Urinary bladder (tissue), 4 donors: Measurements from ENCODE around the gene NUDT3. TPM values are rescaled to one million over a fixed set of nuclear protein-coding genes. Genes with fewer than 3 reads are reported as not detected.
"Not testable (repeated sequence)": the region's sequence is repeated elsewhere in the genome, so short reads cannot be mapped to it uniquely, and the experiment has no call there.

Experiments used
- DNase-seq: peaks from one replicate; pipeline ENCODE4 v3.0.0-alpha.2; 2015; ENCODE audit errors: extremely low spot score
- H3K27ac ChIP-seq: one replicate; pipeline ENCODE4 v1.5.1; 2013; ENCODE audit warnings: low read depth, mild to moderate bottlenecking, moderate library complexity
- H3K36me3 ChIP-seq: one replicate; pipeline ENCODE4 v1.6.1; 2013; ENCODE audit warnings: mild to moderate bottlenecking, moderate library complexity; ENCODE audit not compliant: insufficient read depth
- H3K4me1 ChIP-seq: one replicate; pipeline ENCODE4 v1.6.1; 2013; ENCODE audit warnings: mild to moderate bottlenecking, moderate library complexity; ENCODE audit not compliant: insufficient read depth
- H3K4me3 ChIP-seq: one replicate; pipeline ENCODE4 v1.5.1; 2013; ENCODE audit warnings: low read depth, low read length
- WGBS: extraction: QIAGEN DNeasy Blood & Tissue Kit; methylation state at CpG from one replicate; pipeline ENCODE4 v1.1.7; 2013; 5-methylcytosine and 5-hydroxymethylcytosine counted together
- polyA plus RNA-seq: library from polyadenylated mRNA; stranded (reverse); fragments of 200-250 nt; gene quantifications from one replicate; pipeline ENCODE4 v1.2.3, GENCODE V29; 2013
- total RNA-seq: library from RNA; depleted of rRNA; stranded (reverse); fragments of >200 nt; gene quantifications from one replicate; pipeline ENCODE4 v1.2.3, GENCODE V29; 2014
- donor health status: healthy with polysubstance abuse.
- donor health status: healthy.

The NUDT3 gene
- total and polyA plus RNA-seq, 2 donors, result 20.7 to 43.9 TPM

DNA sequence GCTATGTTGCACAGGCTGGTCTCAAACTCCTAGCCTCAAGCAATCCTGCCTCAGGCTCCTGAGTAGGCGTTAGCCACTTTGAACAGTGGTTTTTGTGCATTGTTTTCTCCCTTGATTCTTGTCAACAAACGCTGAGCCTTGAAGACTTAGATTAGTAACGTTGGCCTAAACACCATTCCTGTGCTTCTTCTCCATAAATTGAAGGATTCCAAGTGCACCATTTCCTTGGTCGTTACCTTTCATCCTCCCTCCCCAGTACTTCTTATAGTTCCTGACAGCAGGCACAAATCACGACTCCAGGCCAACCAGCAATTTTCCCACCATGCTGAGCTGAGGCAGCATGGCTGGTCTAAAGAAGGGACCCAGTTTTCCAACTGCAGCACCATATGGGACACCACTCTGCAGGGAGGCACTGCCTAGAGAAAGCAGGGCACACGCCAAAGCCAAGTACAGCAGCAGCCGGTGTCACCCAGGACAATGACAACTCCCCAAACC lies 24.5 kb upstream of the NUDT3 start:
- Histone ChIP-seq H3K27ac (no peak overlapping the region), H3K4me1 (no peaks in the 10 kb centered on the region), H3K4me3 (no peak overlapping the region), H3K36me3 (peaks cover 13% of the 10 kb centered on the region)
- WGBS, result 64% methylated on average over 7 of the region's 7 CpGs
- no peak for DNase-seq

DNA sequence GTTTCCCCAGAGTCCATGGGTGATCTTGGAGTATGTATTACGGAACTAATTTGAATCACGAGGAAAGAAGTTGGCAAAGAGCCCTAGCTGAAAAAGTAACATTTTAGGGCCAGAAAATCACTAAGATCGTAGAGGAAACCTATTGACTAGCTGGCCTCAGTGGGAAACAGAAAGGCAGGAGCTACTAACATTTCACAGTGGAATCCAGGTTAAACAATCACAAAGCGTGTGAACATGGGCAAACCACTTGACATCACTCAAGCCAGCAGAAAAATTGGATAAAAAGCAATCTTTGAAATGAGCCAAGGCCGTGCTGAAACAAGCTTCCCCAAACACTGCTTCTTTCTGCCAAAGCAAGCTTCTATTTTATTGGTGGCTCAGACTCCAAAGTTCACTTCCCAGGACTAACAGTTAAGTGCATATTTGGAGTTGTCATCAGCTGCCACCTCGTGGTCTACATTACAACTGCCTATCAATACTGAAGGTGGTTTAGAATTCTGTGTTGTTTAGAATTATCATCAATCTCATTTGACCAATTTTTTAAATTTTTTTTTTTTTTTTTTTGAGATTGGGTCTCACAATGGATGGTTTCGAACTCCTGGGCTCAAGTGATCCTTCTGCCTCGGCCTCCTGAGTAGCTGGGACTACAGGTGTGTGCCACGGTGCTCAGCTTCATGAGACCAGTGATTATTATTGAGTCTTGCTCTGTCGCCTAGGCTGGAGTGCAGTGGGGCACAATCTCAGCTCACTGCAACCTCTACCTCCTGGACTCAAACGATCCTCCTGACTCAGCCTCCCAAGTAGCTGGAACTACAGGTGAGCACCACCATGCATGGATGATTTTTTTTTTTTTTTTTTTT lies 22.8 kb upstream of the NUDT3 start:
- WGBS, result 57% methylated on average over 11 of the region's 11 CpGs
- peaks cover 10% of the 10 kb centered on the region for H3K36me3 ChIP-seq
- H3K27ac ChIP-seq, result no peak overlapping the region
- no peaks in the 10 kb centered on the region for H3K4me1 ChIP-seq
- DNase-seq, result no peak
- no peak overlapping the region for H3K4me3 ChIP-seq

DNA sequence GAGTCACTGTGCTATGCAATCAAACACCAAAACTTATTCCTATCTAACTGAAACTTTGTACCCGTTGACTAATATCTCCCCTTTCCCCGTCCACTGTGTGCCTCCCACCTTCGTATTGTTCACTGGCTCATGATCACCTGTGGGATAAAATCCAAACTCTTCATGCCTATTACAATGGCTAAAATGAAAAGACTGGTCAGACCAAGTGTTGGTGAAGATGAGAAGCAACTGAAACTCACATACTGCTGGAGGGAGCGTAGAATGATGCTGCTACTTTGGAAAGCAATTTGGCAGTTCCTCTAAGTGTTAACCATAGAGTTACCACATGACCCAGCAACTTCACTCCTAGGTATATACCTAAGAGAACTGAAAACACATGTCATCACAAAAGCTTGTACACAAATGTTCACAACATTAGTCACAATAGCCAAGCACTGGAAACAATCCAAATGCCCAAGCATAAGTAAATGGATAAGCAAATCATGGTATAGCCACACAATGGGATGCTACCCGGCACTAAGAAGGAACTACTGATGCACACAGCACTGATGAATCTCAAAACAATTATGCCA lies 20.3 kb upstream of the NUDT3 start:
- DNase-seq, result no peak
- H3K36me3 ChIP-seq, result peaks cover 5% of the 10 kb centered on the region
- H3K4me1 ChIP-seq, result no peaks in the 10 kb centered on the region
- no peak overlapping the region for H3K4me3 ChIP-seq
- no peak overlapping the region for H3K27ac ChIP-seq
- WGBS, result 91% methylated on average over 5 of the region's 5 CpGs

DNA sequence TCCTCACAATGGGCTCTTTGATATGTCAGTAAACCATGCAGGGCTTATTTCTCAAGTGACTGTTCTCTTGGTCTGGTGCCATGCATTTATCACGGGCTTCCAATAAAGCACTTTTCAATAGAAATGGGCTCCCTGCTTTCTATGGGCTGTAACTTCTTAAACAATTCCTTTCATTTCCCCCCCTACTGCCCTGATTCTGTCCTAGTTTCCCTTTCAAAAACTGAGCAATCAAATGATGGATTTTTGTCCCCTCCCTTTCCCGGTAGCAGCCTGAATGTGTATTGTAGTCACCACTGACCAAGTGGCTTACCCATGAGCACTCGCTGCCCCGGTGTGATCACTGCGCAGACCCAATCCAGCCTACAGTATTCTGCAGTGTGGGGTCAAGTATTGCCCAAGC lies 19.5 kb upstream of the NUDT3 start:
- WGBS, result 87% methylated on average over 5 of the region's 5 CpGs
- peaks cover 3% of the 10 kb centered on the region for H3K36me3 ChIP-seq
- H3K27ac ChIP-seq, result no peak overlapping the region

DNA sequence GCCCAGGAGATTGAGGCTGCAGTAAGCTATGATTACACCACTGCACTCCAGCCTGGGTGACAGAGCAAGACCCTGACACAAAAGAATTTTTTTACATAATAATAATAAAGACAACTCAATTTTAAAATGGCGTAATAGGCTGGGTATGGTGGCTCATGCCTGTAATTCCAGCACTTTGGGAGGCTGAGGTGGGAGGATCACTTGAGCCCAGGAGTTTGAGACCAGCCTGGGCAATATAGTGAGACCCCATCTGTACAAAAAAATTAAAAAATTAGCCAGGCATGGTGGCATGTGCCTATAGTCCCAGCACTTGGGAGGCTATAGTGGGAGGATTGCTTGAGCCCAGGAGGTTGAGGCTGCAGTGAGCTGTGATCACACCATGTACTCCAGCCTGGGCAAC lies 15.4 kb upstream of the NUDT3 start:
- H3K36me3 ChIP-seq, H3K27ac ChIP-seq, DNase-seq, H3K4me3 ChIP-seq, H3K4me1 ChIP-seq: not testable (repeated sequence)
- 96% methylated on average over 1 of the region's 1 CpG for WGBS

More for the DNA sequence above, 19.5 kb upstream of the NUDT3 start:
- Histone ChIP-seq H3K4me3 (no peak overlapping the region), H3K4me1 (no peaks in the 10 kb centered on the region)
- no peak for DNase-seq

DNA sequence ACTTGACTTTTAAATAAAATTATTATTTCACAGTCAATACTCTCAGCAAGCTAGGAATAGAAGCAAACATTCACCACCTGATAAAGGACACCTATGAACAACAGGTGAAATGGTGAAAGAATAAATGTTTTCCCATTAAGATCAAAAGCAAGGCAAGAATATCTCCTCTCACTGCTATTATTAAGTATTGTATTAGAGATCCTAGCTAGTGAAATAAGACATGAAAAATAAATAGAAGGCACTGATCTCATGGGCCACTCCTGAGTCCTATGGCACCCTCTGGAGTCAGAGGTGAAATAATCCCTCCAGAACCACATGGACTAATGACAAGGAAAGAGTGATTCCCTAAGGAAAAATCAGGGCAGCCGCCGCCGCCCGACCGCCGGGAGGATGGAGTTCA lies 4.0 kb upstream of the NUDT3 start:
- no peak overlapping the region for H3K4me3 ChIP-seq
- whole genome bisulfite sequencing, result 98% methylated on average over 6 of the region's 6 CpGs
- DNase-seq, result no peak
- H3K4me1 ChIP-seq, result no peaks in the 10 kb centered on the region
- H3K27ac ChIP-seq, result no peak overlapping the region
- no peaks in the 10 kb centered on the region for H3K36me3 ChIP-seq

DNA sequence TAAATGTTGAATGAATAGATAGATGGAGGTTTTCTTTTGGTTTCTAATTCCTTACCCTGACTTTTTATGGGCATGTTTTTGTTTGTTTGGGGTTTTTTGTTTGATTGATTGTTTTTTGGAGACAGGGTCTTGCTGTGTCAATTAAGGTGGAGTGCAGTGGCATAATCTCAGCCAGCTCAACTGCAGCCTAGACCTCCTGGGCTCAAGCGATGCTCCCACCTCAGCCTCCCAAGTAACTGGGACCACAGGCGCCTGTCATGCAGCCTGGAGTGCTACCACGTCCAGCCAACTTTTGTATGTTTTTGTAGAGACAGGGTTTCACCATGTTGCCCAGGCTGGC lies 1.5 kb upstream of the NUDT3 start:
- Histone ChIP-seq H3K36me3 (no peaks in the 10 kb centered on the region), H3K4me3 (no peak overlapping the region), H3K27ac (no peak overlapping the region), H3K4me1 (no peaks in the 10 kb centered on the region)
- WGBS, result 96% methylated on average over 3 of the region's 3 CpGs
- DNase-seq, result no peak

DNA sequence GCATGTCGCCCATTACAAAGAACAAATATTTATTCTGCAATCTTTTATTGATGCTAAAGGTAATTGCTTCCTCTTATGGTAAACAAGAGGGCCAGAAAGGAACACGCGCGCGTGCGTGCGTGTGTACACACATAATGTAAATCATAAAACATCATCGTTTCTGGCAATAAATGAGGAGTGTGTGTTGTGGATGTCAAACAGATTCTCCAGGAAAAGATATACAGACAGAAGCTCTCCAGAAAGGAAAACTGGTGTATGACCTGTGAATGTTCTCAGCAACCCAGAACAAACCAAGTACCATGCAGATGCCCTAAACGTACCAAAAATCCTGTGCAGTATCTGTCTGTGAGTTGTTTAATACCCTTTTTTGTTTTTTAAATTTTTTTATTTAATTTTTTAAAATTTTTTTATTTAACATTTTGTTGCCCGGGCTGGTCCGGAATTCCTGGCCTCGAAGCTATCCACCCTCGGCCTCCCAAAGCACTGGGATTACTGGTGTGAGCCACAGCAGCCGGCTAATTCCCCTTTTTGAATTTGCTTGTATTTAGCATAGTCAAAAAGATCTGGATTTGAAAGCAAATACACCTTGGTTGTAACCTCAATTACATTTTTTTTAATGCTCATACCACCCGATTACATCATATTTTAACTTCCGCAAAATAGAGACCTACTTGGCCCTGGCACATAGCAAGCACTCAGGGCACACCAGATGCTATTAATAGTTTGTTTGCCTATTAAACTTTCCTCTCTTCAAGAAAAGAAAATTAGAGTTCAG lies 909 bp upstream of the NUDT3 start:
- no peak for DNase-seq
- H3K27ac ChIP-seq, result no peak overlapping the region
- peak overlapping the region; percentile 89 for H3K4me3 ChIP-seq
- 46% methylated on average over 16 of the region's 16 CpGs for WGBS
- no peaks in the 10 kb centered on the region for H3K4me1 ChIP-seq
- H3K36me3 ChIP-seq, result no peaks in the 10 kb centered on the region

DNA sequence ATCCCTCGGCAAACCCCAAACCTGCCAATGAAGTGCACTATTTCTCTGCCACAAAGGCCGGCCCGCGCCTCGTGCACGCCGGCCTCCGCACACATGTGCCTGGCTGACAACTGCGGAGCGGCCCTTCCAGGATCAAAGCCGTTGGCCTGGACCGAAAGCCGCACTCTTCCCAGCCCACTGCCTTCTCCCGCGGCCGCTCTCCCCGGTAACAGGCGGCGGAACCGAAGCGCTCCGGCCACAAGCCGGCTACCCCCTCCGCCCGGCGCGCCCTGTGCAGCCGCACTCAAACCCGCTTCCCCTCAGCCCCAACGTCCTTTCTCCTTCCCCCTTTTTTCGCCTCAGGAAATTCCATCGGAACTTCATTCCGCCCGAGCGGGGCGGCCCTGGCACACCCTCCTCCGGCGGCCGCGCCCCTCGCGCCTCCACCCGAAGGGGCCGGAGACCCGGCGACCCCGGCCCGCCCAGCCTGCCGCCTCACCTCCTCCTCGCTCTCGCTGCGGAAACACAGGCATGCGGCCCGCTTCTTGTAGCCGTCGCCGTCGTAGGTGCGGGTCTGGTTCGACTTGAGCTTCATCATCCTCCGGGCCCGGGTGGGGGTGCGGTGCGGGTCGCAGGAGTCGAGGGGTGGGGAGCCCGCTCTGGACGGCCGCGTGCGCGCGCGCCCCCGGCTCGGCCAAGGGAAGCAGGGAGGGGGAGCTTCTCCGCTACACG lies 528 bp downstream of the NUDT3 start:
- DNase-seq, result no peak
- no peaks in the 10 kb centered on the region for H3K4me1 ChIP-seq
- under 1% methylated on average over 78 of the region's 78 CpGs for WGBS
- peak overlapping the region; percentile 89 for H3K4me3 ChIP-seq
- peak overlapping the region; percentile 97 for H3K27ac ChIP-seq
- no peaks in the 10 kb centered on the region for H3K36me3 ChIP-seq

DNA sequence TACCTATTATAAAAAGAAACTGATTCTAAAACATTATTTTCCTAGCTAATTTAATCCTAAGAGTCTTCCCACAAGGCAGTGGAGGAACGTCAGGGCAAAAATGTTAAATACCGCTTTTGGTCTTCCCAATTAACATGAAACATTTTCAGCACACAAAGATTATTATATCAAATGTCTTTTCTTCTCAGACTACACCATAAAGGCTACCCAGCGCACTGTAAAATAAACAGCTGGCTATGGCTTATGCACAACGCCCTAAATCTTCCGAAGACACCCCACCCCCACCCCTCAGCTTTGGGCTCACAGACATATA lies 1.0 kb downstream of the NUDT3 start:
- no peaks in the 10 kb centered on the region for H3K36me3 ChIP-seq
- H3K27ac ChIP-seq, result peak overlapping the region; percentile 69
- peak overlapping the region; percentile 89 for H3K4me3 ChIP-seq
- H3K4me1 ChIP-seq, result no peaks in the 10 kb centered on the region
- WGBS, result under 1% methylated on average over 5 of the region's 5 CpGs
- DNase-seq, result no peak

DNA sequence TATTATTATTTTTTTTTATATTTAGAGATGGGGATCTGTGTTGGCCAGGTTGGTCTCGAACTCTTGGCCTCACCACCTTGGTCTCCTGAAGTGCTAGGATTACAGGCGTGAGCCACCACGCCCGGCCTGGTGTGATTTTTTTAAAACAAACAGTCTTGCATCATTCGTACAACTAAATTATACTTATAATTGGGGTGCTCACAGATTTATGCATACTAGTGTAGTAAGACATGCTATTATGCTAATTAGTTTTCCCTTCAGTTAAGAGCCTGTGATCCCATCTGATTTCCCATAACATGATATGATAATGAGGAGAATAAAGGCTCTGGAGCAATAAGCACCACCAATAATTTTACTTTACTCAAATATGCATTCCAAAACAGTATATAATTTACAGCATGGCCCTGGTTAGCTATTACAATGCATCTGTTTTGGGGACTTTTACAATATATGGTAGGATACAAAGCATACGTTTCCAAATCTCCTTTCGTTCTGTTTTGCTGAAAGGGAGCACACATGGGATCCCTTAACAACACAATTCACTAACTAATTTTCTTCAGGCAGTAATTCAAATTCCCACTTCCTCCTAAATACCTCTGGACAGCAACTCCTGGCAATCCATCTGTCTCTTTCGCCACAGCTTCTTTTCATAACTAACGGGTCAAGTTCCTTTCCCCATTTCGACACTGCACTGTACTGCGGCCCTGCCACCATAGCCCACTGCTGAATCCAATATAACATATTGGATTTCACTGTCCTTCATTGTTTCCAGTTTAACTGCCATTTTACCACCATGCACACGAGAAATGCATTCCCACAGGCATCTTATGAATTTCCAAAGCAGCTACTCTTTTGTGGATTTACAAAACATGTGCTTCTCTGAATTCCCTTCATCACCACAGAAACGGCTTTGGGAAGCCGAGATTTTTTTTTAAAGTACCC lies 1.7 kb downstream of the NUDT3 start:
- Histone ChIP-seq H3K4me1 (no peaks in the 10 kb centered on the region), H3K36me3 (no peaks in the 10 kb centered on the region), H3K4me3 (peak overlapping the region; percentile 89), H3K27ac (peak overlapping the region; percentile 69)
- no peak for DNase-seq
- 29% methylated on average over 14 of the region's 14 CpGs for WGBS

DNA sequence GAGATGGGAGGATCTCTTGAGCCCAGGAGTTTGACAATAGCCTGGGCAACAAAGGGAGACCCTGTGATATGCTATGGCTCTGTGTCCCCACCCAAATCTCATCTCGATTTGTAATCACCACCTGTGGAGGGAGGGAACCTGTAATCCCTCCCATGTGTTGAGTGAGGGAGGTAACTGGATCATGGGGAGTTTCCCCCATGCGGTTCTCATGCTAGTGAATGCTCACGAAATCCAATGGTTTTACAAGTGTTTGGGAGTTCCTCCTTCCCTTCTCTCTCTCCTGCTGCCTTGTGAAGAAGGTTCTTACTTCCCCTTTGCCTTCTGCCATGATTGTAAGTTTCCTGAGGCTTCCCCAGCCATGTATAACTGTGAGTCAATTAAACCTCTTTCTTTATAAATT lies 3.4 kb downstream of the NUDT3 start:
- no peak for DNase-seq
- WGBS, result 90% methylated on average over 3 of the region's 3 CpGs

DNA sequence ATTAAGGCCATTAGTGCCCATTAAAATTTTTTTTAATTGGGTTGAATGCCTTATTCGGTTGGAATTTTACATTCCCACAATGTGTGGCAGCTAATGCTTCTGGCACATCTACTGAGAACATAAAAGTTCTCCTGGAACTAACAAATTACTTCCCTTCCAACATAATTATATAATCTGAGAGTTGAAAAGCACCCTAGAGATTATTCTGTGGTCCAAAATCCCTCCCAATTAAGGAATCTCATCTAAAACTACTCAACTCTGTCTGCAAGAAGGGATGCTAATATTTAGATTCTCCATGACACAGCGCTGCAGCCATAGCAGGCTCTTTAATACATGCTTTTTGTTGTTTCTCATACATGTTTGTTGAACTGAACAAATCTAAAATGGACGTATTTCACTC lies 4.0 kb downstream of the NUDT3 start:
- 68% methylated on average over 3 of the region's 3 CpGs for WGBS
- no peak for DNase-seq
- Histone ChIP-seq H3K4me3 (no peak overlapping the region), H3K36me3 (no peaks in the 10 kb centered on the region), H3K27ac (no peak overlapping the region), H3K4me1 (no peaks in the 10 kb centered on the region)

More for the DNA sequence above, 3.4 kb downstream of the NUDT3 start:
- H3K36me3 ChIP-seq, result no peaks in the 10 kb centered on the region
- no peak overlapping the region for H3K27ac ChIP-seq
- no peak overlapping the region for H3K4me3 ChIP-seq
- no peaks in the 10 kb centered on the region for H3K4me1 ChIP-seq
